Pancreas (tissue), 10 donors: ENCODE measurements around the gene EZH1. TPM values are rescaled to one million over a fixed set of nuclear protein-coding genes. Genes with fewer than 3 reads are reported as not detected.

Experiments
- ATAC-seq, 4 donors: fragments of 200-7000 bp; cut with Tn5 transposase; one replicate each; pipeline versions ENCODE4 v1.8.0 to v1.9.1; 2020; ENCODE audit warnings: mild to moderate bottlenecking in 4 of 4, moderate library complexity in 4 of 4
- DNase-seq, 6 donors: peaks; one replicate each; pipeline ENCODE4 v3.0.0-alpha.2; 2020
- FAIRE-seq: peaks from 2 replicates; lab custom pipeline; 2012; peaks lifted over from hg19 to GRCh38; lab: Jason Lieb, UNC
- H3K27ac ChIP-seq, 4 donors: fragments of 200-600 bp; sonication (generic); 1 replicate in 3 of 4; 2 replicates in 1 of 4; pipeline versions ENCODE4 v1.5.0 to v1.8.0; 2020
- H3K27me3 ChIP-seq, 4 donors: fragments of 200-600 bp; one replicate each; pipeline ENCODE4 v1.8.0; 2021
- H3K36me3 ChIP-seq, 3 donors: fragments of 200-600 bp; sonication (generic) in 1 of 3; one replicate each; pipeline versions ENCODE4 v1.5.0 to v1.8.0; 2020 to 2021
- H3K4me1 ChIP-seq, 3 donors: fragments of 200-600 bp; one replicate each; pipeline ENCODE4 v1.8.0; 2021
- H3K4me3 ChIP-seq, 4 donors: fragments of 200-600 bp; sonication (generic) in 2 of 4; one replicate each; pipeline versions ENCODE4 v1.5.0 to v1.8.0; 2020 to 2021
- H3K9me3 ChIP-seq, 4 donors: fragments of 200-600 bp; one replicate each; pipeline ENCODE4 v1.8.0; 2021
- WGBS, 2 donors: extraction: QIAGEN DNeasy Blood & Tissue Kit; methylation state at CpG; one replicate each; pipeline ENCODE4 v1.1.7; 2013; 5-methylcytosine and 5-hydroxymethylcytosine counted together
- intact Hi-C, 3 donors: fragments of 100-400 bp; cut with DNase I; formaldehyde crosslinking; loops; one replicate each; pipeline versions ENCODE4 v1.11.1 to v1.14.2; 2022
- polyA plus RNA-seq, 2 donors: library from polyadenylated mRNA; stranded (reverse); fragments of 200-250 nt; gene quantifications; one replicate each; pipeline ENCODE4 v1.2.3, GENCODE V29; 2013
- total RNA-seq, 6 donors: library from RNA; stranded (reverse); fragmentation: NEBNext Ultra II Directional in 4 of 6; extraction: Animal tissue kit (Norgen Biotek cat#: 25700) in 4 of 6; gene quantifications; one replicate each; pipeline versions ENCODE4 v1.2.1 to v1.2.4, GENCODE V29; 2021 to 2023
- TF ChIP-seq, protein P1 (sequence below), 4 donors: fragments of 200-600 bp; sonication (generic) in 3 of 4; IDR thresholded peaks; one replicate each; pipeline versions ENCODE4 v1.5.0 to v1.8.0; 2021; ENCODE audit warnings: antibody characterized with exemption in 4 of 4
- donor health status: healthy with polysubstance abuse.
- donor health status: DM: no; HTN: no; CAD: no; lungs with moderate emphysema.
- donor health status: DM: no; HTN: no; CAD: no.
- donor health status: control.
- donor health status: control.
- donor health status: Bipolar disorder and iron deficiency.
- donor health status: DM: yes; HTN: yes; CAD: no.
- donor health status: DM: no; HTN: no; CAD: no.
- donor health status: DM: no; HTN: no; CAD: no.
- donor health status: DM: yes; HTN: yes; CAD: no.

EZH1 gene
- total and polyA plus RNA-seq, 8 donors: 8.8 to 25.4 (median 15.5) TPM

DNA sequence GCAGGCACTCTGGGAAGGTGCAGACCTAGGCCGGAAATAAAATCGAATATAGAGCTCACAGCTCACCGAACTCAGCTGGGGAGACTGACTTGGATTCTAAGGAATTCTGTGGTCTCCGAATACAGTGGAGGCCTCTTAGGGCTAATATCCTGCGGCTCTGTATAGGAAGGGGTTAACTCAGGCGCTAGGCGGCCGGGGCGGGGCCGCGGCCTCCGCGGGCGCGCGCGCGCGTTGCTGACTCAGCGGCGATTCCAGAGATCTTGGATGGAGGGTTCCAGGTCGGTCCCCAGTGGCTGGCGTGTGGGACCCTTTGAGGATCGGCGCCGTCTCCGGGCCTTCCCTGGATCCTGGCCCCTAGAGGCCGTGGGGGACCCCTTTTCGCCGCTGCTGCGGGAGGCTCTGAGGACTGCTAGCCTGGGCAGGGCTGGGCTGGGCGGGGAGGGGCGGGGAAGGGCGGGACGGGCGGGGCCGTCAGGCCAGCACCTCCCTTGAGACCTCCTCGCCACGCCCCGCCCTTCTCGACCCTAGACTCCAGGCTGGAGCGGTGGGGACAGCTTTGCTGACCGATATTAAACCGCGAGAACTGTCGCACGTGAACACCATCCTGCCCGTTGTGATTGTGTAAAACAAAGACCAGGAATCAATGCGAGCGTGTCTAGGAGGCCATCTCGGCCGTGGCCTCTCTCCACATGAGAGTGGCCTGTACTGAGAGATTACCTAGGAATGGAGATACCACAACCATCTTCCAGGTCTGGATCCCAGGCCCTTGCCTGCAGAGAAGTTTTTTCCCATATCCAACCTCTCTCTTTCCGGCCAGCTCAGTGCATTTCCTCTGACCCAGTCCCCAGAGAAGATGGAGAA, 66.7 kb downstream of the EZH1 start:
- H3K27ac ChIP-seq: peak overlapping the region; percentile 52 to 97 (median 88)
- FAIRE-seq (no peak), ATAC-seq (peak; percentile 38 to 58 (median 50)), DNase-seq (peak; percentile 86 to 93 (median 90))
- no peaks in the 10 kb centered on the region for H3K9me3 ChIP-seq
- peaks cover 6 to 36% (median 17%) of the 10 kb centered on the region in 3 donors for H3K4me1 ChIP-seq
- H3K27me3 ChIP-seq: no peaks in the 10 kb centered on the region
- 0 to 1% methylated on average over 41 to 53 of the region's 53 CpGs for WGBS, 2 donors
- TF ChIP-seq, protein P1, sequence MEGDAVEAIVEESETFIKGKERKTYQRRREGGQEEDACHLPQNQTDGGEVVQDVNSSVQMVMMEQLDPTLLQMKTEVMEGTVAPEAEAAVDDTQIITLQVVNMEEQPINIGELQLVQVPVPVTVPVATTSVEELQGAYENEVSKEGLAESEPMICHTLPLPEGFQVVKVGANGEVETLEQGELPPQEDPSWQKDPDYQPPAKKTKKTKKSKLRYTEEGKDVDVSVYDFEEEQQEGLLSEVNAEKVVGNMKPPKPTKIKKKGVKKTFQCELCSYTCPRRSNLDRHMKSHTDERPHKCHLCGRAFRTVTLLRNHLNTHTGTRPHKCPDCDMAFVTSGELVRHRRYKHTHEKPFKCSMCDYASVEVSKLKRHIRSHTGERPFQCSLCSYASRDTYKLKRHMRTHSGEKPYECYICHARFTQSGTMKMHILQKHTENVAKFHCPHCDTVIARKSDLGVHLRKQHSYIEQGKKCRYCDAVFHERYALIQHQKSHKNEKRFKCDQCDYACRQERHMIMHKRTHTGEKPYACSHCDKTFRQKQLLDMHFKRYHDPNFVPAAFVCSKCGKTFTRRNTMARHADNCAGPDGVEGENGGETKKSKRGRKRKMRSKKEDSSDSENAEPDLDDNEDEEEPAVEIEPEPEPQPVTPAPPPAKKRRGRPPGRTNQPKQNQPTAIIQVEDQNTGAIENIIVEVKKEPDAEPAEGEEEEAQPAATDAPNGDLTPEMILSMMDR (IDR thresholded peaks at IDR 0.05): no peak
- peak overlapping the region; percentile 31 to 92 (median 75) for H3K4me3 ChIP-seq
- peaks cover 0 to 6% (median 0%) of the 10 kb centered on the region in 3 donors for H3K36me3 ChIP-seq
- intact Hi-C loops: loop anchor here in 1 of 3 donors (10.0 kb wide), 1 partner anchor 53 kb away; no protein-coding TSS in a partner anchor

GRCh38 chr17:42677012-42677857, 67.6 kb downstream of the EZH1 start:
- WGBS, 2 donors: 2% methylated on average over 32 to 33 of the region's 33 CpGs
- intact Hi-C loops: loop anchor here in 1 of 3 donors (10.0 kb wide), 1 partner anchor 52 kb away; no protein-coding TSS in a partner anchor

GRCh38 chr17:42676424-42677011, 68.3 kb downstream of the EZH1 start, which contains the start of gene PLEKHH3:
Gene PLEKHH3, minus strand, starts transcription at chr17:42676994. Its CDS starts 431 bp downstream, at chr17:42676563.
- intact Hi-C loops: loop anchor here in 1 of 3 donors (10.0 kb wide), 1 partner anchor 52 kb away; no protein-coding TSS in a partner anchor
- 0 to 1% methylated on average over 43 to 51 of the region's 51 CpGs for WGBS, 2 donors
- TF ChIP-seq, protein P1 (IDR thresholded peaks at IDR 0.05): no peak

More at GRCh38 chr17:42677012-42677857, 67.6 kb downstream of the EZH1 start:
- Histone ChIP-seq H3K27ac (peak overlapping the region; percentile 83 to 97 (median 90)), H3K4me3 (peak overlapping the region; percentile 79 to 92 (median 85)), H3K9me3 (no peaks in the 10 kb centered on the region), H3K4me1 (peaks cover 6 to 44% (median 19%) of the 10 kb centered on the region in 3 donors), H3K36me3 (peaks cover under 1 to 15% (median 8%) of the 10 kb centered on the region in 3 donors), H3K27me3 (no peaks in the 10 kb centered on the region)
- TF ChIP-seq, protein P1 (IDR thresholded peaks at IDR 0.05): no peak
- DNase-seq (peak; percentile 99 to 100 (median 100)), FAIRE-seq (peak; percentile 81), ATAC-seq (peak; percentile 58 to 73 (median 65))

DNA sequence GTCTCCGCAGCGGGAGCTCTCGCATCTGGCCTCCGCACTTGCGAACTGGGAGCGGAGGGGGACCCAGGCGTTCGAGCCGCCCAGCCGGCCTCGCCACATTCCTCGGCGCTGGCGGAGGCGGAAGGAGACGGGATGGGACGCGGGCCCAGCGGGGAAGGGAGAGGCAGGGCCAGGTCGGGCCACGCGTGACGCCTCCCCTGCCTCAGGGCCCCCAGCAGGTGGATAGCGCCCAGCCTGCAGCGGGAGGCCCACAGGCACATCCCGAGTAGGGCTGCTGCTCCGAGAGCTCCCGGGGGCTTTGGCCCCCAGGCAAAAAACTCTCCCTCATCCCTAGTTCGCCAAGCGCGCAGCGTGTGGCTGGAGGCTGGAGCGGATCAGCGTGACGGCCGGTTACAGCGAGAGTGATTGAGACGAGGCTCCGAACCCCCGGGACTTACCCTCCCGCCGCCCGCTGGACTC, 68.8 kb downstream of the EZH1 start:
- no peaks in the 10 kb centered on the region for H3K27me3 ChIP-seq
- H3K9me3 ChIP-seq: no peaks in the 10 kb centered on the region
- peak overlapping the region; percentile 73 to 93 (median 90) for H3K27ac ChIP-seq
- TF ChIP-seq, protein P1 (IDR thresholded peaks at IDR 0.05): no peak
- intact Hi-C loops: loop anchor here in 1 of 3 donors (10.0 kb wide), 1 partner anchor 51 kb away; no protein-coding TSS in a partner anchor
- peak overlapping the region; percentile 79 to 92 (median 85) for H3K4me3 ChIP-seq
- peak in 5 of 6 donors; percentile 70 to 90 (median 82) for DNase-seq
- peaks cover 6 to 38% (median 16%) of the 10 kb centered on the region in 3 donors for H3K4me1 ChIP-seq
- 0% methylated on average over 31 to 43 of the region's 43 CpGs for WGBS, 2 donors
- no peak for FAIRE-seq
- peak; percentile 4 to 21 (median 13) for ATAC-seq
- peaks cover 4 to 27% (median 13%) of the 10 kb centered on the region in 3 donors for H3K36me3 ChIP-seq

More at GRCh38 chr17:42676424-42677011, 68.3 kb downstream of the EZH1 start, which contains the start of gene PLEKHH3:
- peak within 1 kb of the TSS; percentile 79 to 92 (median 85) for H3K4me3 ChIP-seq
- no peaks in the 10 kb centered on the region for H3K27me3 ChIP-seq
- H3K27ac ChIP-seq: peak within 1 kb of the TSS; percentile 83 to 97 (median 90)
- no peaks in the 10 kb centered on the region for H3K9me3 ChIP-seq
- ATAC-seq (peak; percentile 0 to 1 (median 0)), DNase-seq (no peak), FAIRE-seq (no peak)
- H3K4me1 ChIP-seq: peaks cover 6 to 38% (median 16%) of the 10 kb centered on the region in 3 donors
- peaks cover 4 to 22% (median 11%) of the 10 kb centered on the region in 3 donors for H3K36me3 ChIP-seq
